MCF 10A (cell line): ENCODE results near the gene PROS1. TPM values are rescaled to one million over a fixed set of nuclear protein-coding genes. Genes with fewer than 3 reads are reported as not detected.

Source experiments
- BruUV-seq: library from RNA; stranded (reverse); fragments of 400-500 nt; replicated peaks from 2 replicates; lab custom pipeline; 2021; lab: Mats Ljungman, UMichigan
- CTCF ChIA-PET: fragments of 300-600 bp; sonication (Branson Sonifier 250); formaldehyde crosslinking; extraction: SDS; loops from one replicate; lab custom pipeline; 2021; ENCODE audit warnings: antibody characterized with exemption, inconsistent platforms; lab: Yijun Ruan, JAX
- POLR2A ChIA-PET: fragments of 300-600, 350-650 bp; sonication (Branson Sonifier 250); formaldehyde crosslinking; extraction: SDS; loops from one replicate; lab custom pipeline; 2020; ENCODE audit warnings: antibody characterized with exemption, inconsistent platforms; lab: Yijun Ruan, JAX
- DNase-seq: peaks from one replicate; pipeline ENCODE4 v3.0.0-alpha.2; 2018; ENCODE audit not compliant: unreplicated experiment
- H3K27ac Mint-ChIP-seq: one replicate; pipeline ENCODE4 v1.8.0; 2022; ENCODE audit warnings: mild to moderate bottlenecking, low read depth, mixed read lengths; ENCODE audit not compliant: unreplicated experiment
- H3K27me3 Mint-ChIP-seq: one replicate; pipeline ENCODE4 v1.8.0; 2022; ENCODE audit warnings: mixed read lengths; ENCODE audit not compliant: insufficient read depth, unreplicated experiment
- H3K36me3 Mint-ChIP-seq: one replicate; pipeline ENCODE4 v1.8.0; 2022; ENCODE audit warnings: mild to moderate bottlenecking, moderate library complexity, mixed read lengths; ENCODE audit not compliant: insufficient read depth, unreplicated experiment
- H3K4me1 Mint-ChIP-seq: one replicate; pipeline ENCODE4 v1.8.0; 2022; ENCODE audit warnings: mixed read lengths; ENCODE audit not compliant: insufficient read depth, unreplicated experiment
- H3K4me3 Mint-ChIP-seq: one replicate; pipeline ENCODE4 v1.8.0; 2022; ENCODE audit warnings: mild to moderate bottlenecking, moderate library complexity, mixed read lengths; ENCODE audit not compliant: unreplicated experiment
- H3K9me3 Mint-ChIP-seq: one replicate; pipeline ENCODE4 v1.8.0; 2022; ENCODE audit warnings: mixed read lengths; ENCODE audit not compliant: unreplicated experiment
- intact Hi-C: fragments of 100-400 bp; cut with micrococcal nuclease; formaldehyde crosslinking; loops from 2 replicates; pipeline ENCODE4 v1.14.1; 2022
- total RNA-seq: library from RNA; stranded (reverse); gene quantifications from 2 replicates; pipeline ENCODE4 v1.2.3, GENCODE V29; 2022
- TF ChIP-seq, protein P1 (sequence below): fragments of 200-600 bp; IDR thresholded peaks from one replicate; pipeline ENCODE4 v1.8.0; 2022; ENCODE audit warnings: antibody characterized with exemption, mild to moderate bottlenecking; ENCODE audit not compliant: unreplicated experiment

PROS1 gene
- total RNA-seq, 1 experiment from 2014 or later = 15.6 TPM

DNA sequence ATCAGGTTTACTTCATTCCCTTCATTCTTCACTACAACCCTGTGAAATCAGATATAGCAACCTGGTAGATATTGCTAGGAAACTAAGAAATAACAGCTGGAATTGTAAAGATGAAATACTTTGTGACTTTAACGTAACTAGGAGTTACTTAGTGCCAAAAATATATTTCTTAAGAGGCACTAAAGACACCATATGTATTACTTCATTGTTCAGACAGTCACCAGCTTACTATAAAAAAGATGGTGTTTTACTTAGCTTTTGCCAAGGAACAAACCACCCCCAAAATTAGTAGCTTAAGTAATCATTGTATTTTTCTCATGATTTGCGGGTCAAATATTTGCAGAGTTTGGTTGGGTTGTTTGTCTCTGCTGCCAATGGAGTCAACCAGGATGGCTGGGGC, 62.5 kb downstream of the PROS1 start:
- intact Hi-C loops = no loop called here
- H3K4me3 Mint-ChIP-seq = no peak overlapping the region
- no peak for DNase-seq
- ChIA-PET POLR2A (no interaction called here), CTCF (no interaction called here)
- H3K4me1 Mint-ChIP-seq = peaks cover 5% of the 10 kb centered on the region
- no TSS peak for BruUV-seq
- peaks cover 7% of the 10 kb centered on the region for H3K9me3 Mint-ChIP-seq
- TF ChIP-seq, protein P1, sequence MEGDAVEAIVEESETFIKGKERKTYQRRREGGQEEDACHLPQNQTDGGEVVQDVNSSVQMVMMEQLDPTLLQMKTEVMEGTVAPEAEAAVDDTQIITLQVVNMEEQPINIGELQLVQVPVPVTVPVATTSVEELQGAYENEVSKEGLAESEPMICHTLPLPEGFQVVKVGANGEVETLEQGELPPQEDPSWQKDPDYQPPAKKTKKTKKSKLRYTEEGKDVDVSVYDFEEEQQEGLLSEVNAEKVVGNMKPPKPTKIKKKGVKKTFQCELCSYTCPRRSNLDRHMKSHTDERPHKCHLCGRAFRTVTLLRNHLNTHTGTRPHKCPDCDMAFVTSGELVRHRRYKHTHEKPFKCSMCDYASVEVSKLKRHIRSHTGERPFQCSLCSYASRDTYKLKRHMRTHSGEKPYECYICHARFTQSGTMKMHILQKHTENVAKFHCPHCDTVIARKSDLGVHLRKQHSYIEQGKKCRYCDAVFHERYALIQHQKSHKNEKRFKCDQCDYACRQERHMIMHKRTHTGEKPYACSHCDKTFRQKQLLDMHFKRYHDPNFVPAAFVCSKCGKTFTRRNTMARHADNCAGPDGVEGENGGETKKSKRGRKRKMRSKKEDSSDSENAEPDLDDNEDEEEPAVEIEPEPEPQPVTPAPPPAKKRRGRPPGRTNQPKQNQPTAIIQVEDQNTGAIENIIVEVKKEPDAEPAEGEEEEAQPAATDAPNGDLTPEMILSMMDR = no peak
- H3K27ac Mint-ChIP-seq = no peak overlapping the region
- H3K27me3 Mint-ChIP-seq = no peaks in the 10 kb centered on the region
- H3K36me3 Mint-ChIP-seq = no peaks in the 10 kb centered on the region

DNA sequence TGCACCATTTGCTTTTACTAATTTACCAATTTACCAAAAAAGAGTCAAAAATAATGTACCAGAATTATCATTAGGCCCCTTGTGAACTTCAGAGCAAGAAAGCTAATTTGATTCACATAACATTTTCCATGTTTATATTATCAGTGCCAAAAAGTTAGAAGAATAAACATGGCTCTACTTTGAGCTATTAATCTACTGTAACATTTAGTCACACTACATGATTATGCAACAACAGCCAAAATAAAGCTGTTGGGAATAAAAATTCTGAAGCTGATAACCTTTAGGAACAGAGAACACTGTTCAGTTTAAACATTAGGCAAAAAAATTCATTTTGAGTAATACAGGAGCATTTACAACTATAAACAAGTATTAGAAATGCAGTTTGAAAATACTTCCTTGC, 63.6 kb downstream of the PROS1 start:
- H3K4me3 Mint-ChIP-seq = no peak overlapping the region
- ChIA-PET CTCF (interaction anchor here (0.6 to 1.2 kb wide), 2 partner anchors 13 to 206 kb away, joined by 3 to 4 read pairs; no protein-coding TSS in a partner anchor), POLR2A (interaction anchor here (0.9 kb wide), 1 partner anchor 153 kb away, joined by 4 read pairs; the partner anchor contains the start of genes DHFR2 and NSUN3)
- peak; percentile 15 for DNase-seq
- no peaks in the 10 kb centered on the region for H3K36me3 Mint-ChIP-seq
- H3K27me3 Mint-ChIP-seq = no peaks in the 10 kb centered on the region
- intact Hi-C loops = no loop called here
- peaks cover 5% of the 10 kb centered on the region for H3K4me1 Mint-ChIP-seq
- no TSS peak for BruUV-seq
- no peak overlapping the region for H3K27ac Mint-ChIP-seq
- TF ChIP-seq, protein P1 = no peak
- H3K9me3 Mint-ChIP-seq = peaks cover 7% of the 10 kb centered on the region

DNA sequence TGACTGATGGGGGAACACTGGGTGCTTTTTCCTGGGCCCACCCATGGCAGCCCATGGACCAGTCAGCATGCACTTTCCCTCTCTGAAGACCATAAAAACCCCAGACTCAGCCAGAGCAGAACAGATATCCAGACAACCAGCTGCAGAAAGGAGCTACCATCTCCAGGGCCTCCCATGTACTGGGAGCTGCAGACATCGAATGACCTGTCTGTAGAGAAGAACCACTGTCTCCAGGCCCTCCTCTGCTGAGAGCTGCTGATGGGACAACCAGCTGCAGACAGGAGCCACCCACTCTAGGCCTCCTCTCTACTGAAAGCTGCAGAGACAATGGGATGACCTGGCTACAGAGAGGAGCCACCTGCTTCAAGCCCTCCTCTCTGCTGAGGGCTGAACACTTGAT, 66.6 kb downstream of the PROS1 start:
- Mint-ChIP-seq H3K4me1 (peaks cover 13% of the 10 kb centered on the region), H3K4me3 (no peak overlapping the region), H3K27me3 (no peaks in the 10 kb centered on the region), H3K27ac (no peak overlapping the region), H3K9me3 (peaks cover 3% of the 10 kb centered on the region), H3K36me3 (no peaks in the 10 kb centered on the region)
- CTCF ChIA-PET = no interaction called here
- no peak for DNase-seq
- no TSS peak for BruUV-seq
- POLR2A ChIA-PET = no interaction called here
- intact Hi-C loops = no loop called here
- TF ChIP-seq, protein P1 = no peak

DNA sequence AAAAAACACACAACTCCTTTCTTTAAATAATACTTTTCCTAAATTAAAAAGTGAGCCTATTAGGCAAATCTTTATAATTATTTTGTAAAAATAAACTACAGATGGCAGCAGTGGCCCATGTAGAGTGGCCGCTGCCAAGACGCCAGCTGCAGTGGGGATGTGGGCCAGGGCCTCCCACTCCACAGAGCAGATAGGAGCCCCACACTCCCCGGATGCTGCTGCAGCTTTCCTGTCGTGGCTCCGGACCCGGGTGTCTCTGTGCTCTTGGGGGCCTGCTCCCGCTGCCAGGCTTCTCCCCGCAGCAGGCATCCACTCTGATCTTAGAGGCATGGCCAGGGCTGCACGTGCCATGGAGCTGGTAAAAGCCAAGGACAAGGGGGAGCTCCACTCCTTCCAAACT, 67.5 kb downstream of the PROS1 start:
- BruUV-seq = no TSS peak
- no peak for DNase-seq
- no peak overlapping the region for H3K4me3 Mint-ChIP-seq
- no peak overlapping the region for H3K27ac Mint-ChIP-seq
- intact Hi-C loops = no loop called here
- POLR2A ChIA-PET = interaction anchor here (1.4 kb wide), 1 partner anchor 73 kb away, joined by 5 read pairs; no protein-coding TSS in a partner anchor
- H3K4me1 Mint-ChIP-seq = peaks cover 13% of the 10 kb centered on the region
- H3K27me3 Mint-ChIP-seq = no peaks in the 10 kb centered on the region
- H3K9me3 Mint-ChIP-seq = no peaks in the 10 kb centered on the region
- CTCF ChIA-PET = no interaction called here
- TF ChIP-seq, protein P1 = no peak
- no peaks in the 10 kb centered on the region for H3K36me3 Mint-ChIP-seq
